SK-N-SH treated with all-trans-retinoic acid at 6 μM for 48 hours (cell line): ENCODE measurements around the gene FRRS1.

Experiments
- ARNTL ChIP-seq: fragments of 450-650 bp; formaldehyde crosslinking; IDR thresholded peaks from 2 replicates; pipeline ENCODE4 v1.5.0; 2020; ENCODE audit warnings: low read depth, mild to moderate bottlenecking, moderate library complexity, borderline replicate concordance
- OSR1 ChIP-seq: fragments of 250-450 bp; sonication (Bioruptor Pico); IDR thresholded peaks from 2 replicates; pipeline ENCODE4 v1.8.0; 2022; ENCODE audit warnings: moderate library complexity, mild to moderate bottlenecking, inconsistent platforms
- PPARA ChIP-seq: fragments of 250-450 bp; sonication (Bioruptor Pico); IDR thresholded peaks from 2 replicates; pipeline ENCODE4 v1.5.0; 2020; ENCODE audit warnings: mild to moderate bottlenecking, borderline replicate concordance
- RARB ChIP-seq: fragments of 250-450 bp; sonication (Bioruptor Pico); IDR thresholded peaks from 2 replicates; pipeline ENCODE4 v1.8.0; 2021; ENCODE audit warnings: mild to moderate bottlenecking, moderate library complexity
- TOX ChIP-seq: fragments of 250-450 bp; sonication (Bioruptor Pico); IDR thresholded peaks from 2 replicates; pipeline ENCODE4 v1.8.0; 2021; ENCODE audit warnings: mild to moderate bottlenecking, moderate library complexity, borderline replicate concordance
- ZFP3 ChIP-seq: fragments of 250-450 bp; sonication (Bioruptor Pico); IDR thresholded peaks from 2 replicates; pipeline ENCODE4 v1.5.0; 2020; ENCODE audit warnings: mild to moderate bottlenecking, moderate library complexity
- ZFP30 ChIP-seq: fragments of 450-650 bp; formaldehyde crosslinking; IDR thresholded peaks from 2 replicates; pipeline ENCODE4 v1.5.0; 2022; ENCODE audit warnings: mild to moderate bottlenecking, moderate library complexity
- ZNF565 ChIP-seq: fragments of 450-650 bp; formaldehyde crosslinking; conservative IDR thresholded peaks from 2 replicates; pipeline ENCODE4 v1.5.0; 2020; ENCODE audit warnings: low read depth, mild to moderate bottlenecking, moderate library complexity

DNA sequence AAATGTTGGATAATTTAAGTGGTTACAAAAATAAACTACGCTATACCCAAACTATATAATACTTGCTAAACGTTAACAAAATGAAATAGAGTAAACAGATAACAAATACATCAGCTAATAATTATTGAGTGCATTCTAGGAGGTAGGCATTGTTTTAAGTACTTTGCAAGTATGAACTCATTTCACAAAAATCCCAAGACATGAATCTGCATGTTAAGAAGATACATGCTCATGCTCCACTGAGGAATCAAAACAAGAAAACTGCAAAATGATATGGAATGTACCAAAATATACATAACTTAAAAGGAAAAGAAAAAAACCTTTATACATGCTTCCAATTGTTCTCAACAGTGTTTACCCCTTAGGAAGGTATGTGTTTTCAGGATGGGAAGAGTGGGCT is 2.5 kb downstream of the FRRS1 start:
- TF ChIP-seq RARB (CRISPR knock-in tag), result no peak
- TF ChIP-seq ZFP3 (CRISPR knock-in tag), result no peak
- no peak for TF ChIP-seq OSR1 (CRISPR knock-in tag)
- TF ChIP-seq PPARA, result no peak
- TF ChIP-seq TOX (CRISPR knock-in tag), result no peak
- no peak for TF ChIP-seq ARNTL (CRISPR knock-in tag)
- TF ChIP-seq ZNF565, result no peak
- TF ChIP-seq ZFP30 (CRISPR knock-in tag), result no peak
